HL-60/S4 treated with phorbol 12-myristate 13-acetate at 8.2 ng/mL for 4 days and 3 days (cell line): ENCODE results near the gene ATXN7L3.
"Not testable (repeated sequence)": the region's sequence is repeated elsewhere in the genome, so short reads cannot be mapped to it uniquely, and the experiment has no call there.

Source experiments
- in situ Hi-C: fragments of 300-500 bp; cut with MboI; formaldehyde crosslinking; loops from 2 replicates; pipeline ENCODE4 v1.15.0; 2022; ENCODE audit warnings: low sequenced_read_pairs

Gene ATXN7L3

DNA sequence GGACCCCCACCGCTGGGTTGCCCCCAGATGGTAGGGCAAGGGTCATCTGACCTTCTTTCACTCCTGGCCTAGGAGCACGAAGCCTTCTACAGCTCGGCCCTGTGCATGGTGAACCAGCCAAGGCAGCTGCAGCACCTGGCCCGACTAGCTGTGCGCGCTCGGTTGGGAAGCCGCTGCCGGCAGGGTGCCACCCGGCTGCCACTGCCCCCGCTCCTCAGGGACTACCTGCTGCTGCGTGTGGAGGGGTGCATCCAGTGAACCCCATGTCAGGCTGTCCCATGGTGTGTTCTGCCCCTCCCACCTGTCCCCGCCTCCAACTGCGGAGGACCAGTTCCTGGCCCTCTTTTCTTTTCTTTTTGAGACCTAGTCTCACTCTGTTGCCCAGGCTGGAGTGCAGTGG, 21.6 kb downstream of the ATXN7L3 start:
- in situ Hi-C loops: no loop called here

DNA sequence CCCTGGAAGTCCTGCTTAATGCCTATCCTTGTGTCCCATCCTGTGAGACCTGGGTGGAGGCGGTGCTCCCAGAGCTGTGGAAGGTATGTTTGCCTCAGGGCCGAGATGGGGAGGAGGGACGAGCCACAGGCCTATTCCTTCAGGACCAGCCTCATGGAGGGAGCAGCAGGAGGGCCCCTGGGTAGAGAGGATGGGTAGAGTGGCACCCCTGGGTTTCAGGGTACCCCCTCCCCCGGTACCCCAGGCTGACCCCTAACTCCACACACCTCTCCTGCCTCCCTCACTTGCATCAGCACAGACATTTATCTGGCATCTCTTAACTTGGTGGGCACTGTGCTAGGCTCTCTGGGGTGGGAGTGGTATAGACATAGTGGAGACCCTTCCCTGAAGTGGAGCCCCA, 22.0 kb downstream of the ATXN7L3 start:
- in situ Hi-C loops: no loop called here

DNA sequence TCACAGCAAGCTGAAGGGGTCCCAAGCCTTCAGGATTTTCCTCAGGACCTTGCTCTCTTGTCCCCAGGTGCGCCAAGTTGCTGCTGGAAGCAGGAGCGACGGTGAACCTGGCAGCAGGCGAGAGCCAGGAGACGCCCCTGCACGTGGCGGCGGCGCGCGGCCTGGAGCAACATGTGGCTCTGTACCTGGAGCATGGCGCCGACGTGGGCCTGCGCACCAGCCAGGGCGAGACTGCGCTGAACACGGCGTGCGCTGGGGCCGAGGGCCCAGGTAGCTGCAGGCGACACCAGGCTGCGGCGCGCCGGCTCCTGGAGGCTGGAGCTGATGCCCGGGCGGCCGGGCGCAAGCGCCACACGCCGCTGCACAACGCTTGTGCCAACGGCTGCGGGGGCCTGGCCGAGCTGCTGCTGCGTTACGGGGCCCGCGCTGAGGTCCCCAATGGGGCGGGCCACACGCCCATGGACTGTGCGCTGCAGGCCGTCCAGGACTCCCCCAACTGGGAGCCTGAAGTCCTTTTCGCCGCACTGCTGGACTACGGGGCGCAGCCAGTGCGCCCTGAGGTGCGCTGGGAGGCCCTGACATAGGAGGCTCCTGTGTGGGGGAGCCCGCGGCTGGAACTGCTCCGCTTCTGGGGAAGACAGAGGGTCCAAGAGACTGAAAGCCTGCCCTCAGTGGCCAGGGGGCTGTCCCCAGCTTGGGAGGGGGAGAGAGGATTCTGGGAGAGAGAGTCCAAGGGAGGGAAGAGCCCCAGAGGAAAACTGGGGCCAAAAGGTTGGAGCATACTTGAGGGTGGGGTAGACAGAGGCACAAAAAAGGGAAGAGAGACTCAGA, 22.8 kb downstream of the ATXN7L3 start:
- in situ Hi-C loops: no loop called here

DNA sequence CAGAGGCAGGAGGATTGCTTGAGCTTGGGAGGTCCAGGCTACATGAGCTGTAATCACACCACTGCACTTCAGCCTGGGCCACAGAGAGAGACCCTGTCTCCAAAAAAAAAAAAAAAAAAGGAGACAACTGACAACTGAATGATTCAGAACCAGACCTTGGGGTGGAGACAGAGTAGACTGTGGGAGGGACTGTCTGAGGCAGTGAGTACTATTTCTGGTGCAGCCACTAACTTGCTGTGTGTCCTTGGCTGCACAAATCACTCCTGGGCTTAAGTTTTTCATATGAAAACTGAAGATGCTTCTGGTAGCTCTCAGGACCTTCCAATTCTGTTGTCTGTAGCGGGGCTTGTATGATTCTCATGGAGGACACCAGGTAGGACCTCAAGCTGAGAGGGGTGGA, 23.4 kb downstream of the ATXN7L3 start:
- in situ Hi-C loops: no loop called here

DNA sequence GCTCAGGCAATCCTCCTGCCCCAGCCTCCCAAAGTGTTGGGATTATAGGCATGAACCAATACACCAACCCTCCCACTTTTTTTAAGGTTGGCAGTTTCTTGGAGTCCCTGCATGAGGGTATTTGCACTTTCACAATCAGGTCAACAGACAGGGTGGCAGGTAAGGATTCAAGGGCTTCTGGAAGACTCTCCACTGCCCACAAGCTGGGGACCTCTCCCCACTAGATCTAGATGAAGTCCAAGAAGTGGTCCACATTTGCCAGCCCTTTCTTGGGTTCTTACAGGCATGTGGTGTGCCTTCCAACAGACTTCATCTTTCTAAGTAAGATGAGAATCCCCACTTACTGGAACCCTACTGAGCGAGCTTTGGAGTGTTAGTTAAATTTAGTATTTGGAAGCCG, 25.3 kb downstream of the ATXN7L3 start:
- in situ Hi-C loops: loop anchor here (25.0 kb wide), 1 partner anchor 237 kb away; the partner anchor contains the start of gene PPY

DNA sequence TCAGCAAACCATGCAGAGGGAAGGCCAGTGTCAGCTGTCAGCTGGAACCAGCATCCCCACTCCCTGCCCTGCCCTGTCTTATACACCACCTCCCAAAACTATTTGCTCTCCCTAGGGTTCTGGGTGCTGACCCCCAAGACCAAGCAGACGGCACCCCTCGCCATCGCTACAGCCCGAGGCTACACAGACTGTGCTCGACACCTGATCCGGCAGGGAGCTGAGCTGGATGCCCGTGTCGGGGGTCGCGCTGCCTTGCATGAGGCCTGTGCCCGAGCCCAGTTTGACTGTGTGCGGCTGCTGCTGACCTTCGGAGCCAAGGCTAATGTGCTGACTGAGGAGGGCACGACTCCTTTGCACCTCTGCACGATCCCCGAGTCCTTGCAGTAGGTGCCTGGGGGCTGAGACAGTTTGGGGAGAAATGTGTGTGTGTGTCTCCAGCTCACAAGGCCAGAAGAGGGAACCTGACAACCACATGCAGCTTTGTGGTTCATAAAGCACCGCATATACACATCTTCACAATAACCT, 27.7 kb downstream of the ATXN7L3 start:
- in situ Hi-C loops: loop anchor here (25.0 kb wide), 1 partner anchor 235 kb away; the partner anchor contains the start of gene PPY

DNA sequence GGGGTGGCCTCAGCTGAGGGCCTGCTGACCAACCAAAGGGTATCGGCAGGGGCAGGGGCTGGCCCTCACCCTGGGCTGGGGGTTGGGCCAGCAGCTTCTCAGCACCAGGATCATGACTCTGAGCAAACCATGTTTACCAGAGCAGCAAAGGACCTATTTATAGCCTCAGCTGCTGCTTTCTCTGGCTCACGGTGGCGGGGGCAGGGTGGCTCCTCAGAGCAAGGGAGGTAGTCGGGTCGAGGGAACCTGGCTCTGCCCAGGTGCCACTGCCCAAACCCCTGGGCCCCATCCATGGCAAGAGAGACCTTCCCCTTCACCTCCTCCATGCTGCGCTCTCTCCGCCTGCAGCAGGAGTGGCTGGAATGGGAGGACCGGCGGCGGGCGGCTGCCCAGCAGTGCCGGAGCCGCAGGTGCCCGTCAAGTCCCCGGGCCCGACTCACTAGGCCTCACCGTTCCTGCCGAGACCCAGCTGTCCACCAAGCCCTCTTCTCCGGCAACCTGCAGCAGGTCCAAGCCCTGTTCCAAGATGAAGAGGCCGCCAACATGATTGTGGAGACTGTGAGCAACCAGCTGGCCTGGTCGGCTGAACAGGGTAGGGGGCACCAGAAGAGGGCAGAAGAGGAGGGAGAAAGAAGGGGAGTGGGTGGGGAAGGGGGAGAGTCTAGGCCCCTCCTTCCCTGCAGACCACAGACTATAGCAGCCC, 29.0 kb downstream of the ATXN7L3 start, which contains the start of gene ASB16:
Gene ASB16 (plus strand): TSS at position 206 of the 703 bp plus-strand sequence. CDS start 86 bp downstream, at position 292.
- in situ Hi-C loops: loop anchor here (25.0 kb wide), 1 partner anchor 233 kb away; the partner anchor contains the start of gene PPY

DNA sequence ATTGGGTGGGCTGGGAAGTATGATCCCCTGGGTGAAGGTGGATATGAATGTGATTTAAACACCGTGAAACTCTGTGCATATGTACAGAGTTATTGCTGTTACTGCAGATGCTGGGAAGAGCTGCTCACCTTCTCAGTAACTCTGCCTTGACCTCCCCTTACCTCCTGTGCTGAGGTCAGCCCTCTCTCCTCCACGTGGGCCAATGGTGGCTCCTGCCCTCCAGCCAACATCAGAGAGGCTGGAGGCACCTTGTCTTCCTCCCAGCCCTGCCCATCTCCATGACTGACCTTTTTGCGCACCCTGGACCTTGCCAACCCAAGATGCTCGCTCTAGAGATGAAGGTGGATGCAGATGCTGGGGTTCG, 29.6 kb downstream of the ATXN7L3 start:
- in situ Hi-C loops: loop anchor here (25.0 kb wide), 1 partner anchor 233 kb away; the partner anchor contains the start of gene PPY

DNA sequence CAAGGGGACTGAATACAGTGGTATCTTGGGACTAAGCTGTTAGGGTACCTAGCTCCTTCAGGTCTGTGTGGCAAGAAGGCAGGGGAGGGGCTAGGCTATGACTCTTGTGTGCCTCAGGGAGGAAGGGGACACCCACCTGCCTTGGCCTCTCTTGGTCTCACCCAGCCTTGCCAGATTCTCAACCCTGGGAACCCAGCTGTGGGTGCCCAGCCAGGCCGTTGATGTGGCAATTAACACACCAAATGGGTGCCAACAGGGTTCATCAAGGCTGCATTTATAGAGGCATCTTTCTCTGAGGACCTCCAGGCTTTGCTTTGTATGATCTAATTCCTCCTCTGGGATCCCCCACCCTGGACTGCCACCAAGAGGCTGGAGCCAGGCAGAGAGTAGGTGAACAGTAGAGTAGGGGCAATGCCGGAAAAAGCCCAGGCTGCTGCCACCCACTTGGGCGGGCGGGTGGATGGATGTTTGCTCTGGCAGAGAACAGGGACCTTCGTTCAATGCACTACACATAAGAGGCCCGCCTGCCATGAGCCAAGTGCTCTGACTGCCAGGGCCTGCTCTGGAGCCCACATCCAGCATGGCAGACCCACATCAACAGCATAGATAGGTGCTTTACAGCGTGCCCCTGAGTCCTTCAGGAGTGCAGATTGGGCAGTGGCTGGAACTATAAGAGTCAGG, 32.4 kb downstream of the ATXN7L3 start:
- in situ Hi-C loops: loop anchor here (25.0 kb wide), 1 partner anchor 230 kb away; the partner anchor contains the start of gene PPY

DNA sequence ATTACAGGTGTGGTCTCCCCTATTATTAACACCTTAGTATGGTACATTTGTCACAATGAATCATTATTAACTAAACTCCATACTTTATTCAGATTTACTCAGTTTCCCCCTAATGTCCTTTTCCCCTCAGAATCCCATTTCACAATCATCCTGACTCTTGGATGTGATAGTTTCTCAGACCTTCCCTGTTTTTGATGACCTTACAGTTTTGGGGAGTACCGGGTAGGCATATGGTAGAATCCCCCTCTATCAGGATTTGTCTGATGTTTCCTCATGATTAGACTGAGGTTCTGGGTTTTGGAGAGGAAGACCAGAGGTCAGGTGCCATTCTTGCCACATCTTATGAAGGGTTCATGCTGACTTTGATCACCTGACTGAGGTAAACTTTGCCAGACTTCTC, 35.2 kb downstream of the ATXN7L3 start:
- in situ Hi-C loops: loop anchor here (25.0 kb wide), 1 partner anchor 227 kb away; the partner anchor contains the start of gene PPY

DNA sequence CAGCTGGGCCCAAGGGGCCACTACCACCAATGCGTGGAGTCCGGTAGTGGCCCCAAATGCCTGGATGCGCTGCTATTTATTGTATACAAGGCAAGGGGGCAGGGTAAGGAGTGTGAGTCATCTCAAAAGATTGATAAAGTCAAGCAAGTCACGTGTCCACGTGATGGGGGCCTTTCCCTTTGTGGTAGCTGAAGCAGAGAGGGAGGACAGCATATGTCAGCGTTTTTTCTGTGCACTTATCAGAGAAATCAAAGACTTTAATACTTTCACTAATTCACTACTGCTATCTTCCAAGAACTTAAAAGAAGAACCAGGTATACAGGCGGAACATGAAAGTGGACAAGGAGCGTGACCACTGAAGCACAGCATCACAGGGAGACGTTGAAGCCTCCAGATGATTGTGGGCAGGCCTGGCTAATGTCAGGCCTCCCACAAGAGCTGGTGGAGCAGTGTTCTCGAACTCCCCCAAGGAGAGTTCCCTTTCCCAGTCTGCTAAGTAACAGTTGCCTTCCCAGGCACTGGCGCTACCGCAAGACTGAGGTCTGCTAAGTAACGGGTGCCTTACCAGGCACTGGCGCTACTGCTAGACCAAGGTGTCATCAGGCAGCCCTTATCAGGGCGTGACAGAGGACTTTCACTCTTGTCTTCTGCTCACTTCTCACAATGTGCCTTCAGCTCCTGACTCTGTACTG, 40.0 kb downstream of the ATXN7L3 start:
- in situ Hi-C loops: loop anchor here (25.0 kb wide), 1 partner anchor 222 kb away; the partner anchor contains the start of gene PPY

DNA sequence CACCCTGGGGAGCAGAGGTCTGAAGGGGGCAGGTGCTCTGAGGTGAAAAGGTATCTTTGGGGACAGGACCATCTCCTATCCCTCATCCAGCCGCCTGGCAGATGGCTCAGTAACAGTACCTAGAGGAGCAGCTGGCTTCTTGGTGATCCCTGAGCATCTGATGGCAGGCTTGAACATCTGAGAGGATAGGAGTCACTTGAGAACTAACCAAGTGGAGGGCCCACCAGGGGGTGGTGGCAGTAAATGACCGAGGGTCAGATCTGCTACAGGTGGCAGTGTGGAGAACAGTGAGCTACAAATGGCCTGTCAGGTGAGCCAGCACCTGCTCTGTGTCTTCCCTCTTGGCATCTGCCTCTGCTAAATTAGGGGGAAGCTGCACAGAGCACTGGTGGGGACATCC, 44.2 kb downstream of the ATXN7L3 start:
- in situ Hi-C loops: loop anchor here (25.0 kb wide), 1 partner anchor 218 kb away; the partner anchor contains the start of gene PPY

DNA sequence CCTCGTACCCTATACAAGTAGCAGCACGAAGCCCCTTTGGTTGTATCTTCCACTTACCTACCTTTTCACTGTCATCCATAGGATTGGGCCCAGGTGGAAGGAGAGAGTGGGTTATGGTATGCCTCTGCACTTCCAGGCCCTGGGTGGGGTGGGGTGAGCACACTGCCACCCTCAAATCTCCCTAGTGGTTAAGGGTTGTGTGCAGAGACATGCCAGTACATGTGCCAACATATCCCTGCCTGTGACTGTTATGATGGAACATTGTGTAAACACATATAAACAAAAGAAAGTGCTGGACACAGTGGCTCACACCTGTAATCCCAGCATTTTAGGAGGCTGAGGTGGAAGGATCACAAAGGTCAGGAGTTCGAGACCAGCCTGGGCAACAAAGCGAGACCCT, 46.8 kb downstream of the ATXN7L3 start:
- in situ Hi-C loops: loop anchor here (25.0 kb wide), 1 partner anchor 216 kb away; the partner anchor contains the start of gene PPY

DNA sequence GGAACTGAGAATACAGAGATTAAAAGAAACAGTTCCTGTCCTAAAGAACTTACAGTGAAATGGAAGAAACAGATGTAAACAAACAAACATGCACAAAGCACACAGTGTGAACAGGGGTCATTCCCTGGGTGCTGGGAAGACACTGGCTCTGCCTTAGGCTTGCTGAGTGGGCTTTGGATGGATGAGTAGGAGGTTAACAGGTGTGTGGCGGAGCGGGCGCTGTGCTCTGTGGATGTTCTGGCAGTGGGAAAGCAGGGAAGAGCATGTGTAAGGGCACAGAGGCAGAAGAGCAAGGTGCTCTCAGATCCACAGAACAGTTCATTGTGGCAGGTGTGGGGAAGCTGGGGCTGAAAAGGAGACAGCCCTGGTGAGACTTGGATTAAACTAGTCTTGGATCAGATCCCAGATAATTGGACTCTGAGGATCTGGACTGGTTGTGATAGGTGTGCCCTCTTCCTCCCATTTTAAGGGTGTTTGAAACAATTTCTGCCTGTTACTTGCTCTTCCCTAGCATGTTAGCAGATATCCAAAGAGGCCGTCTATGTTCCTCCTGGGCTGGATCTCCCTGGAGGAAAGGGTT, 49.8 kb downstream of the ATXN7L3 start:
- in situ Hi-C loops: loop anchor here (25.0 kb wide), 1 partner anchor 213 kb away; the partner anchor contains the start of gene PPY

DNA sequence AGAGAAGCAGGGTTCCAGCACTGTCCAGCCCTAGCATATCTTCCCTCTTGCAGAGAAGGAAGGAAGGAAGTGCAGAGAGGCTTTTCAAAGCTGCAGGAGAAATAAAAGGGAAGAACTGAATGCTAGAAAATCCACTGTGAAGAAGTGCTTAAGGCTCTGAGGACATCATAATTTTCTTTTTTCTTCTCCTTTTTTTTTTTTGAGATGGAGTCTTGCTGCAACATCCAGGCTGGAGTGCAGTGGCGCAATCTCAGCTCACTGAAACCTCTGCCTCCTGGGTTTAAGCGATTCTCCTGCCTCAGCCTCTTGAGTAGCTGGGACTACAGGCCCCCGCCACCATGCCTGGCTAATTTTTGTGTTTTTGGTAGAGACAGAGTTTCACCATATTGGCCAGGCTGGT, 50.6 kb downstream of the ATXN7L3 start:
- in situ Hi-C loops: not testable (repeated sequence)

DNA sequence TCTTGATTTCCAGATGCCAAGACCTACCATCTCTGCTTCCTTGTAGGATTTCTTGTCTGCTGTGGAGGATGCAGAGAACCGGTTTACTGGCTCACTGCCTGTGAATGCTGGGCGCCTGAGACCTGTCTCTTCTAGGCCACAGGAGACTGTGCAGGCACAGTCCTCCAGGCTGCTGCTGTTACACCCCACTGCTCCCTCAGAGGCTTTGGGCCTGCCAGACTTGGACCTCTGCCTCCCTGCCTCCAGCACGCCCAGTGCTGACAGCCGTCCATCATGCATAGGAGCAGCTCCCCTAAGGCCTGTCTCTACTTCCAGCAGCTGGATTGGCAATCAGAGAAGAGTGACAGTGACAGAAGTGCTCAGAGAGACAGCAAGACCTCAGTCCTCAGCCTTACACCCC, 51.9 kb downstream of the ATXN7L3 start:
- in situ Hi-C loops: no loop called here

DNA sequence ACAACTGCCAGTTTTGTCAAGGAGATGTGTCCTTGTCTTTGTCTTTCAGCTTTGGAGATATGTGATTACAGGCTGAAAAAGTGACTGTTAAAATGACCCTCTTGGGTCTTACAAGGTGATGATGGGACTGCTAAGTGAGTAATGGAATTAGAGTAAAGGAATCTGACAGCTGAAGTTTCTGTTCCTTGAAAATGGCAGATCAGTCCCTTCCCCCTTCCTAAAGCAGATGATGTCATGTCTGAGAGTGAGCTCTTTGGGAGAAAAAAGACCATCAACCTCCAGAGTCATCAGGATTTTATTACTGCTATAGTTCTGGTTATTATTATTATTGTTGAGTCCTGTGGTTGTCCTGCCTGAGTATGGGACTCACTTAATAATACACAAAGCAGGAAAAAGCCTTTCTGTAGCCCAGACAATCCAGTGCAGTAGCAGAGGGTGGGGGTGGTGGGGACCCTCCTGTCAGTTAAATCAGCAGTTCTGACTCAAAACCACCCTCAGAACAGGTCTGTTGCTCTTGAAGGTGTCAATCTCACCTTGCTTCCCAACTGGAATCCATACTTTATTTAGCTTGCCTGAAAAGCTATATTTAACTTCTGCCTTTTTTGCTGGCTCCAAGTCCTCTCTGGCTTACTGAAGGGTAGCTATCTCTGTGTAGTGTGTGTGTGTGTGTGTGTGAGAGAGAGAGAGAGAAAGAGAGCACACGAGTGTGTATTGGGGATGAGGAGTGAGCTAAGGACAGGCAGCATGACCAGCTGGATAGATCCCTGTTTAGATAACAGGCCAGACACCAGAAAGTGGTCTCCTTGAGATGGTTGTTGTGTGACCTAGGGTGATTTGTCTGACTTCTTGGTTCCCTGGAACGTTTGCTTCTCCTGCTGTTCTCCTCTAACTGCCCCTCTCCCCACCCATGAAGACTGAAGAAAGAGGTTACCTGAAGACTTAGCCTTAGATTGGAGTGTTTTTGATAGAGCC, 53.0 kb downstream of the ATXN7L3 start:
- in situ Hi-C loops: no loop called here

DNA sequence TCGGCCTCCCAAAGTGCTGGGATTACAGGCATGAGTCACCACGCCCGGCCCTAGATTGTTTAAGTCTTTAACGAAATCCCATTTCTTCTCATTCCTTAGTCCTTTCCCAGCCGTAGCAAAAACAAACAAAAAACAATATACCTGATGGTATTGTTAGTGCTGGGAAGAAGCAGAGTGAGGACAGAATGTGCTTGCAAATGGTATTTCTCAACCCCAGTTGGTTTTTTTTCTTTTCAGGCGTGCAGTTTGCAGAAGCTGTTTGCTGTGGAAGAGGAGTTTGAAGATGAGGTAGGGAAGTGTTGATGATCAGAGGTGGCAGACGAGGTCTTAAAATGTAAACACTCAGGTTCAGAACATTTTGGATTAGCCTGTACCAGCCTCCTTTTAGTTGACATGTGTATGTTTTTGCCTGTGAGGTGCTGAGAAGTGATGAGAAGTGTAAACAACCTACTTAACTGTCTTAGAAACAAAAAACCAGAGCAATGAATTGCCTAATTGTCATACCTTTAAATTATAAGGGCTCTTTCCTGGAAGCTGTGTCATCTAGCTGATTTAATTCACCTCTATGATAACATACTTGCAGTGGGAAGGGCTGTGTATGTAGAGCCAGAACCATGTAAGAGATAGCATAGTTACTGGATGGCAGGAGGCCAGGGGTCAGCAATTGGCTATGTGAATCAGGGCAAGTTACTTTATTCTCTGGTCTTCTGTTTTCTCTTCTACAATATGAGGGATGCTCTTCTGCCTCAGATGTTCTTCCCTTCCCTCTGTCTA, 54.5 kb downstream of the ATXN7L3 start:
- in situ Hi-C loops: no loop called here
